CD4-positive, alpha-beta T cell treated with Interleukin-2 at 100 ng/mL for 4 hours (primary cell): ENCODE data around the gene CLPTM1.
A peak's percentile ranks its signal among the peaks of the same experiment; 100 is the strongest.
"Not testable (repeated sequence)": the region's sequence is repeated elsewhere in the genome, so short reads cannot be mapped to it uniquely, and the experiment has no call there.

ENCODE experiments used
- DNase-seq: peaks from one replicate; pipeline ENCODE4 v3.0.0-alpha.2; 2020; ENCODE audit warnings: low spot score

Gene CLPTM1

GRCh38 chr19:44943801-44944249, 11.4 kb upstream of the CLPTM1 start:
- no peak for DNase-seq

- DNase-seq, result no peak
Measured at GRCh38 chr19:44947041-44947581, 8.1 kb upstream of the CLPTM1 start.

DNA sequence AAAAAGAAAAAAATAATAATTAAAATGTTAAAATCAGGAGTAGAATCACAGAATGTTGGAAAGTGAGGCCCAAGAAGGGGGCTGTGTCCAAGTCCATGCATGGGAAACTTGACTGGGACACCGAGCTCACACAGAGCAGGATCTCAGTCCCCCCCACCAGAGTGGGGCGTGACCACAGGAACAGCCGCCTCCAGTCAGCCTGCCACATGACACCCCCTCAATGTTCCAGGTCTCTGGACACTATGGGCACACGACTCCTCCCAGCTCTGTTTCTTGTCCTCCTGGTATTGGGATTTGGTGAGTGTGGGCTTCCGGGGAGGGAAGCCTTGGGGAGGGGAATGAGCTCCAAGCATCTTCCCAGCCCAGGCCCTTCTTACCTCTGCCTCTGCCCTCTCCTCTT, 6.9 kb upstream of the CLPTM1 start:
- no peak for DNase-seq

GRCh38 chr19:44948763-44949374, 6.3 kb upstream of the CLPTM1 start:
- DNase-seq, result no peak

GRCh38 chr19:44949550-44949949, 5.6 kb upstream of the CLPTM1 start:
- DNase-seq, result no peak

DNA sequence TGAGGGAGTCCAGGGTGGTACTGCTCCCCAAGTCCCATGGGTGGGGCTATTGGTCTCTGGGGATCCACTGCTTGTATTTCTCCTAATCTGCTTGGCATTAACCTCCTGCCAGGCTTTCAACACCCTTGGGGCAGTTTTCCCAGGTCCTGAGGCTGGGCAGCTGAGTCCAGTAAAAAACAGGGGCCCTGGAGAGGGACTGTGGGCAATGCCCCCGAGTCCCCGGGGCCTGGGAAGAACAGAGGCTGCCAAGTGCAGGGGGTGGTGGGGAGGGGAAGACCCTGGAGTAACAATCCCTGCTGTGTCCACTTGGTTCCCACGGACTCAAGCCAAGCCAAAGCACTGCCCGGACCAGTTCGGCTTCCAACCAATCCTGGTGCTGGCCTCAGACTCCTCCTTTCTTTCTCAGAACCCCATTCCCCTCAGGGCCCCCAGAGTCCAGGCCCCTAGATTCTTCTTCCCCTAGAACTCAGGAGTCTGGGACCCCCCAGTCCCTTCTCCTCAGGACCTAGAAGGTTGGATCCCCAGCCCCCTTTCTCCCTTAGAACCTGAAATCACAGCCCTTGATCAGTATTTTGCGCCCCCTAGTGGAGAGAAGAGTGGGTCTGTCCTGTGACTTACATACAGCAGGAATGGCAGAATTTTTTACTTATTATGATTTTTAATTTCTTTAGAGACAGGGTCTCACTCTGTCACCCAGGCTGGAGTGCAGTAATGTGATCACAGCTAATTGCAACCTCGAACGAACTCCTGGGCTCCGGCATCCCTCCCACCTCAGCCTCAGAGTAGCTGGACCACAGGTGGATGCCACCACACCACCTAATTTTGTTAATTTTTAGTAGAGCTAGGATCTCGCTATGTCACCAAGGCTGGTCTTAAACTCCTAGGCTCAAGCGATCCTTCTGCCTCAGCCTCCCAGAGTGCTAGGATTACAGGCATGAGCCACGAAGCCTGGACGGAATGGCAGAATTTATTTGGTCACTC, 3.7 kb upstream of the CLPTM1 start:
- peak; percentile 82 for DNase-seq

DNA sequence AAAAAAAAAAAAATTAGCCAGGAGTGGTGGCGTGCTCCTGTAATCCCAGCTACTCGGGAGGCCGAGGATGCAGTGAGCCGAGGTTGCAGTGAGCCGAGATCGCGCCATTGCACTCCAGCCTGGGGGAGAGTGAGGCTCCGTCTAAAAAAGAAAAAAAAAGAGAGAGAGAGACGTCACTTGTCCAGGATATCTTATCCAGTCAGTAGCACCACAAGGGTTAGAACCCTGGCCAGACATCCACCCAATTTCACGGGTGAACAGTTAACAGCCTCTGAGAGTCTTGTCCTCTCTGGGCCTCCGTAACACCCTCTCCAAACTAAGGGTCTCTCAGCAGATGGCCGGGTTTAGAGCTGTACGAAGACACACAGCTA, 917 bp upstream of the CLPTM1 start:
- no peak for DNase-seq

DNA sequence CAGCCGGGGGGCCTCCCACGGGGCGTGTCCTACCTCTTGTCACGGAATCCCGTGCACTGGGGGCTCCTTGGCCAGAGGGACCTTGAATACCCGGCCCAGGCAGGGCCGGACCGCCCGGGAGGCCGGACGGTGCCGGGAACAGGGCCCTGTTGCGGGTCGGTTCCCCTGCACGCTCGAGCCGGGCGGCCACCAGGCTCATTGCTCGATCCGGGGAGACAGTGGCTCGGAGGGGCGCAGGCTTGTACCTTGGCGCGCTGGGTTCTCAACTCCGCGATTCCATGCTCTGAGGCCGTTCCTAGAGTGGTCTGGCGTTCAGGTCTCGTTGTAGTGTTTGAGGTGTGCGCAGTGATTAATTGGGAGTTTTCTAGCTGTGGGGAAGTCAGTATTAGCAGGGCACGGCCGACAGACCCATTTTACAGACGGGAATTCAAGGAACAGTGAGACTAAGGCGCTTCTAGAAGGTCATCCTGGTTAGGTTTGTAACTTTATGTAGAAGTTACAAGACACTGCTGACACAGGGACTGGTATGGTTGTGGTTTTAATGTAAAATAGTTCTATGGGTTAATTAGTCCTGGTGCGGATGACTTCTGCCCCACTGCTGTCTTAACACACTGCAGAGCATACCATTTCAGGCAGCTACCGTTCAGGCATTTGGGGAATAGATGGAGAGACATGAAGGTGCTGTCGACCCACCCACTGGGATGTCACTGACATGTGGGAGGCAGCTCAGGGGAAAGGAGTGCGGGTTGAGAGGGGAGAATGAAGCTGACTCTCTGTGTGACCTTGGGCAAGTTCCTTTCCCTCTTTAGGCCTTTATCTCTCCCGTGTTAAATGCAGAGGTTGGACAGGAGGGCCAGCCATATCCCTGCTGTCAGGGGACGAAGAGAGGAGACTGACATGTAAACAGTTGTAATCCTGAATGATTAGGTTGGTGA, 592 bp downstream of the CLPTM1 start:
- no peak for DNase-seq

GRCh38 chr19:44957526-44957925, 2.3 kb downstream of the CLPTM1 start:
- DNase-seq, result no peak

DNA sequence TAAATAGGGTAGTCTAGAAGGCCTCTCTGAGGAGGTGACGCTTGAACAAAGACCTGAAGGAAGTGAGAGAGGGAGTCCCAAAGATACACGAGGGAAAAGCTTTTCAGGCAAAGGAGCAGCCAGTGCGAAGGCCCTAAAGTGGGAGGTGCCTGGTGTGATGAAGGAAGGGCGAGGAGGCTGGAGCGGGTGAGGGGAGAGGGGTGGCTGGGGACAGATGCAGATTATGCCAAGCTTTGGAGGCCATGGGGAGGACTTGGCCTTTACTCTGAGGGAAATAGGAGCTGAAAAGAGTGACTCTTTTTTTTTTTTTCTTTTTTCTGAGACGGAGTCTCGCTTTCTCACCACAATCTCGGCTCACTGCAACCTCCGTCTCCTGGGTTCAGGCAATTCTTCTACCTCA, 2.9 kb downstream of the CLPTM1 start:
- no peak for DNase-seq

- DNase-seq, result no peak
Measured at GRCh38 chr19:44959691-44960090, 4.5 kb downstream of the CLPTM1 start.

- DNase-seq, result no peak
Measured at GRCh38 chr19:44960906-44961728, 5.9 kb downstream of the CLPTM1 start.

- no peak for DNase-seq
Measured at GRCh38 chr19:44961821-44962220, 6.6 kb downstream of the CLPTM1 start.

GRCh38 chr19:44968118-44968517, 12.9 kb downstream of the CLPTM1 start:
- no peak for DNase-seq

GRCh38 chr19:44968670-44969069, 13.5 kb downstream of the CLPTM1 start:
- no peak for DNase-seq

DNA sequence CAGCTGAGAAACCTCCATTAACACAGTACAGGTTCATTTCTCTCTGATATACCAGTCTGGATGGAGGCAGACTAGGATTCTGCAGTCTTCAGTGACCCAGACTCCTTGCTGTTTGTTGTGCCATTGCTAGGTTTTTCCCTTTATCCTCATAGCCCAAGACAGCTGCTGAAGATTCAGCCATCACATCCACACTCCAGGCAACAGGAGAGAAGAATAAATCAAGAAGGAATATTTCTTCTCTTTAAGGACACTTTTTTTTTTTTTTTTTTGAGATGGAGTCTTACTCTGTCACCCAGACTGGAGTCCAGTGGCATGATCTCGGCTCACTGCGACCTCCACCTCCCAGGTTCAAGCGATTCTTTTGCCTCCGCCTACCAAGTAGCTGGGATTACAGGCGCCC, 14.3 kb downstream of the CLPTM1 start:
- DNase-seq, result no peak

GRCh38 chr19:44971451-44971850, 16.3 kb downstream of the CLPTM1 start:
- not testable (repeated sequence) for DNase-seq

- no peak for DNase-seq
Measured at GRCh38 chr19:44972802-44973201, 17.6 kb downstream of the CLPTM1 start.

DNA sequence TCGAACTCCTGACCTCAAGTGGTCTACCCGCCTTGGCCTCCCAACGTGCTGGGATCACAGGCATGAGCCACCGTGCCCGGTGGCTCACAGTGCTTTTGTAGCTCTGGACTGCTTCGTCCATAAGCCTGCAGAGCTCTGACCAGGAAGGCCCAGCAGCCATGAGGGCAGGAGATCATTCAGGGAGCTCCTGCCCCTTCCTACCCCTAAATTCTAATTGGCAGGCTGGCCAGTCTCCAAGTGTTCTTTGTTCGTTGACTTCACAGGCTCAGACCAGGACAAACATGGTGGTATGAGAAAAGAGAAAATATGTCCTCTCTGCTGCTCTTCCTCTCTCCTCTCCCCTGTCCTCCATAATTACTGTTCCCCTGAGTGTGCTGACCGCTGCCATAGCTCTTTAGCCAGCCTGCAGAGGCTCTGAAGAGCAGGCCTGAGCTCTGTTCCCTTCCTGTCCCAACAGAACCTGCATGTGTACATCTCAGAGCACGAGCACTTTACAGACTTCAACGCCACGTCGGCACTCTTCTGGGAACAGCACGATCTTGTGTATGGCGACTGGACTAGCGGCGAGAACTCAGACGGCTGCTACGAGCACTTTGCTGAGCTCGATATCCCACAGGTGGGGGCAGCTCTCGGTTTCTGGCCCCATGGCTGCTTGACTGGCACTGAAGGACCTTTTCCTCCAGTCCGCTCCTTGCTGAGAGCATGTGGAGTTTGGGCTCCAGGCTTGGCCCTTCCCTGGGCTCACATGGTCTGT, 19.0 kb downstream of the CLPTM1 start:
- DNase-seq, result no peak

GRCh38 chr19:44974857-44975256, 19.7 kb downstream of the CLPTM1 start:
- no peak for DNase-seq
